HepG2 (cell line): ENCODE results near the gene IRF1. TPM values are rescaled to one million over a fixed set of nuclear protein-coding genes. Genes with fewer than 3 reads are reported as not detected.

Experiments
- AGO2 ChIP-seq: fragments of 200-400 bp; formaldehyde crosslinking; optimal IDR thresholded peaks from 2 replicates; pipeline ENCODE3; 2017; ENCODE audit warnings: mild to moderate bottlenecking, low read depth, low read length, moderate library complexity
- BHLHE40 ChIP-seq: IDR thresholded peaks from 2 replicates; pipeline ENCODE4 v1.6.1; 2011; ENCODE audit warnings: low read length, improper control_type of control experiment
- CSRNP2 ChIP-seq: sonication (generic); formaldehyde crosslinking; conservative IDR thresholded peaks from 2 replicates; pipeline ENCODE4 v1.8.0; 2022; ENCODE audit warnings: low read depth, missing genetic modification reagents
- ELF3 ChIP-seq: IDR thresholded peaks from 2 replicates; pipeline ENCODE4 v1.6.1; 2016; ENCODE audit warnings: missing genetic modification reagents, missing compliant biosample characterization
- HOMEZ ChIP-seq: IDR thresholded peaks from 2 replicates; pipeline ENCODE4 v1.6.1; 2016; ENCODE audit warnings: low read depth
- MYPOP ChIP-seq: sonication (generic); formaldehyde crosslinking; IDR thresholded peaks from 2 replicates; pipeline ENCODE4 v1.8.1; 2023; ENCODE audit warnings: mild to moderate bottlenecking, moderate library complexity, missing genetic modification reagents
- RARA ChIP-seq: IDR thresholded peaks from 2 replicates; pipeline ENCODE4 v1.6.1; 2016; ENCODE audit warnings: missing genetic modification reagents, missing compliant biosample characterization
- ZBTB43 ChIP-seq: sonication (generic); formaldehyde crosslinking; conservative IDR thresholded peaks from 2 replicates; pipeline ENCODE4 v1.4.0; 2020; ENCODE audit warnings: missing genetic modification reagents
- ZNF407 ChIP-seq: sonication (generic); formaldehyde crosslinking; IDR thresholded peaks from one replicate; pipeline ENCODE4 v1.5.1; 2020; ENCODE audit warnings: mild to moderate bottlenecking, missing genetic modification reagents; ENCODE audit errors: not compliant biosample characterization
- ZNF546 ChIP-seq: sonication (generic); formaldehyde crosslinking; conservative IDR thresholded peaks from 2 replicates; pipeline ENCODE4 v1.8.1; 2023; ENCODE audit warnings: mild to moderate bottlenecking, missing genetic modification reagents
- polyA plus RNA-seq, 8 experiments: library from polyadenylated mRNA; depleted of rRNA in 3 of 8; stranded (reverse) in 7 of 8; unstranded in 1 of 8; fragments of >200 nt; fragmentation: Illumina TruSeq in 4 of 8; extraction: Trizol in 4 of 8; gene quantifications; 2 replicates each; pipeline versions ENCODE4 v1.2.1 to v1.2.3, GENCODE V29; 2011 to 2016; ENCODE audit warnings: low read depth in 4 of 8, missing spikeins in 1 of 8, mixed read lengths in 1 of 8; ENCODE audit not compliant: insufficient read depth in 1 of 8
- total RNA-seq, 5 experiments: library from RNA; depleted of rRNA; stranded (reverse); fragments of >200 nt; fragmentation: Illumina TruSeq; extraction: Trizol; gene quantifications; 2 replicates each; pipeline ENCODE4 v1.2.3, GENCODE V29; 2016; ENCODE audit warnings: low read depth in 1 of 5
- TF ChIP-seq, protein P1 (sequence below): sonication (generic); formaldehyde crosslinking; IDR thresholded peaks from 2 replicates; pipeline ENCODE4 v1.8.1; 2023; ENCODE audit warnings: mild to moderate bottlenecking, missing genetic modification reagents

Gene IRF1
- total and polyA plus RNA-seq, 2 of the 13 experiments (the other 11 are each of a cell fraction or from before 2014, with no cell fraction given), result 4.1 to 8.8 TPM

- TF ChIP-seq CSRNP2 (CRISPR knock-in tag), result no peak; the same call in 1 of the 2 replicates
- no peak for TF ChIP-seq BHLHE40
- TF ChIP-seq HOMEZ (CRISPR knock-in tag), result no peak
- peak; percentile 31; the same call in 1 of the 2 replicates for TF ChIP-seq ZNF546
- peak; percentile 74; the same call in 1 of the 2 replicates for TF ChIP-seq MYPOP (CRISPR knock-in tag)
- peak; percentile 22; the same call in 1 of the 2 replicates for TF ChIP-seq RARA (CRISPR knock-in tag)
- TF ChIP-seq AGO2, result peak; percentile 60
- TF ChIP-seq, protein P1, sequence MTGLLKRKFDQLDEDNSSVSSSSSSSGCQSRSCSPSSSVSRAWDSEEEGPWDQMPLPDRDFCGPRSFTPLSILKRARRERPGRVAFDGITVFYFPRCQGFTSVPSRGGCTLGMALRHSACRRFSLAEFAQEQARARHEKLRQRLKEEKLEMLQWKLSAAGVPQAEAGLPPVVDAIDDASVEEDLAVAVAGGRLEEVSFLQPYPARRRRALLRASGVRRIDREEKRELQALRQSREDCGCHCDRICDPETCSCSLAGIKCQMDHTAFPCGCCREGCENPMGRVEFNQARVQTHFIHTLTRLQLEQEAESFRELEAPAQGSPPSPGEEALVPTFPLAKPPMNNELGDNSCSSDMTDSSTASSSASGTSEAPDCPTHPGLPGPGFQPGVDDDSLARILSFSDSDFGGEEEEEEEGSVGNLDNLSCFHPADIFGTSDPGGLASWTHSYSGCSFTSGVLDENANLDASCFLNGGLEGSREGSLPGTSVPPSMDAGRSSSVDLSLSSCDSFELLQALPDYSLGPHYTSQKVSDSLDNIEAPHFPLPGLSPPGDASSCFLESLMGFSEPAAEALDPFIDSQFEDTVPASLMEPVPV (CRISPR knock-in tag), result peak; percentile 91; the same call in 1 of the 2 replicates
- peak; percentile 57; the same call in 1 of the 2 replicates for TF ChIP-seq ZBTB43 (CRISPR knock-in tag)
- peak; percentile 76 for TF ChIP-seq ELF3 (CRISPR knock-in tag)
- peak; percentile 39 for TF ChIP-seq ZNF407 (CRISPR knock-in tag)
Measured at GRCh38 chr5:132490484-132491367, at the start of gene IRF1 (continued).
